NCI-H82 (cell line): ENCODE measurements around the gene CXCL13.
"Not testable (repeated sequence)": the region's sequence is repeated elsewhere in the genome, so short reads cannot be mapped to it uniquely, and the experiment has no call there.

Experiments
- DNase-seq: peaks from one replicate; lab custom pipeline; 2025; lab: John Stamatoyannopoulos, UW

The CXCL13 gene, protein sequence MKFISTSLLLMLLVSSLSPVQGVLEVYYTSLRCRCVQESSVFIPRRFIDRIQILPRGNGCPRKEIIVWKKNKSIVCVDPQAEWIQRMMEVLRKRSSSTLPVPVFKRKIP

DNA sequence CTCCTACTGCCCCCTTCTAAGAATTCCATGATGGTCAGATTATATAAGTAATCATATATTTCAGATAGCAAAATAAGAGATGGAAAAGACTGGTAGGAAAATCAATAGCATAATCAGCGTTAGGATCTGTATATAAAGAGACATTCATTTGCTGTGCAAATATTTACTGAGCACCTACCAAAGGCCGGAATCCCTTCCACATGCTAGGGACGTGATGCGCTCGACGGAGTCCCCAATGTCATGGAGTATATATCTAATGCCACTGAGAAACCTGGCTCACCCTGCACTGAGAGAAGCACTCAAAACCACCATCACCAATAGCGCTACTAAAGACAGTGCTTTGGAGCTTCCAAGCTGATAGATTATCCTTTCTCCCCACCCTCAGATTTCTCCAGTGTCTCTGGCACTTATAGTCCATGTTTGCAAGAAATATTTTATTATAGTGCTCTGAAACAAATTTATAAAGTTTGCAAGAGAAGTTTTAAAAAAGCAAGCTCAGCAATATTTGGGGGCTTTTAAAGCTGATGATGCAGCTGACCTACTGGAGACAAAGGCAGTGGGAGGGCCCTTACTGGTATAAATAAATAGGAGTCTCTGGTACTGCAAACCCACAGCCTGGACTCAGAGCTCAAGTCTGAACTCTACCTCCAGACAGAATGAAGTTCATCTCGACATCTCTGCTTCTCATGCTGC is at the start of gene CXCL13:
Gene CXCL13, plus strand, starts transcription at position 611 of the 693 bp plus-strand sequence. Its CDS starts 46 bp downstream, at position 657.
- DNase-seq: no peak

DNA sequence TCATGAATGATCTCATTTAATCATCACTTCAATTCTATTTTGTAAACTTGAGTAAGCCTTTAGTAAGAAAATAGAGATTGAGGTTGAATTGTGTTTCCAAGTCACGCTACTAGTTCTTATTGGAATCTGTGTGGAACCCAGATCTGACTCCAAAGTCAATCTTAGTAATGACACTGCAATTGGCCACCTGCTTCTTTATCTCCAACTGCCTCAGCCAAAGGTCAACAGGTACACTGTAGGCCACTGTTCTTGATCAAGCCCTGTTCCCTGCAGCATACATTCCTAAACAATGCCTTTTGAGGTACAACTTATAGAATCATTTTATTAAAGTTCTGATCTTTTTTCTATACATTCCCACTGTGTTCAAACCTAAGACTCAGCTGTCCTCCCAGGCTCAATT is 45.5 kb upstream of the CXCL13 start:
- DNase-seq: no peak

GRCh38 chr4:77561720-77562119 is 43.9 kb upstream of the CXCL13 start:
- not testable (repeated sequence) for DNase-seq

- no peak for DNase-seq
Observed at GRCh38 chr4:77564231-77564630, 41.4 kb upstream of the CXCL13 start.

DNA sequence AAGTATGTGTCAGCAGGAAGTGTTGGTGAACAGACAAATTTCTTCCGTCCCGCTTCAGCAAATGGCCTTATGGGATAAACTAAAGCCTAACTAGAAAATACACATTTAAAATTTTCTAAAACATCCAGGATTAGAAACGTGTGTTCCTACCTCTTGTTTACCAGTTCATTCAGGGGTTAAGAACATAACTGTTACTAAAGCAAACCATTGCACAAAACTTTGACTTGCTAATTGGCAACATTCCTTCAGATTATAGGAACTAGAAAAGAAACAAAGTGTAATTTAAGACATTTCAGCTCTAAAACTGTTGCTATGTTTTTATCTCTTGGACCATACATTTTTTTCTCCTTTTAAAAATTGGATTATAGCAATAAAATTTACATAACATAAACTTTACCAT is 39.5 kb upstream of the CXCL13 start:
- no peak for DNase-seq

DNA sequence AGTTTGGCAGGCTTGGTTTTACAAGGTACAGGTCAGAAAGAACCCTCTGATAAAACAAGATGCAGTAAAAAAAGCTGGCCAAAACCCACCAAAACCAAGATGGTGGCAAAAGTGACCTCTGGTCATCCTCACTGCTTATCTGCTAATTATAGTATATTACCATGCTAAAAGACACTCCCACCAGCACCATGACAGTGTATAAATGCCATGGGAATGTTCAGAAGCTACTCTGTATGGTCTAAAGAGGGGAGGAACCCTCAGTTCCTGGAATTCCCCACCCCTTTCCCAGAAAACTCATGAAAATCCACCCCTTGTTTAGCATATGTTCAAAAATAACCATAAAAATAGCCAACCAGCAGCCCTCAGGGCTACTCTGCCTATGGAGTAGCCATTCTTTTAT is 38.1 kb upstream of the CXCL13 start:
- DNase-seq: no peak

DNA sequence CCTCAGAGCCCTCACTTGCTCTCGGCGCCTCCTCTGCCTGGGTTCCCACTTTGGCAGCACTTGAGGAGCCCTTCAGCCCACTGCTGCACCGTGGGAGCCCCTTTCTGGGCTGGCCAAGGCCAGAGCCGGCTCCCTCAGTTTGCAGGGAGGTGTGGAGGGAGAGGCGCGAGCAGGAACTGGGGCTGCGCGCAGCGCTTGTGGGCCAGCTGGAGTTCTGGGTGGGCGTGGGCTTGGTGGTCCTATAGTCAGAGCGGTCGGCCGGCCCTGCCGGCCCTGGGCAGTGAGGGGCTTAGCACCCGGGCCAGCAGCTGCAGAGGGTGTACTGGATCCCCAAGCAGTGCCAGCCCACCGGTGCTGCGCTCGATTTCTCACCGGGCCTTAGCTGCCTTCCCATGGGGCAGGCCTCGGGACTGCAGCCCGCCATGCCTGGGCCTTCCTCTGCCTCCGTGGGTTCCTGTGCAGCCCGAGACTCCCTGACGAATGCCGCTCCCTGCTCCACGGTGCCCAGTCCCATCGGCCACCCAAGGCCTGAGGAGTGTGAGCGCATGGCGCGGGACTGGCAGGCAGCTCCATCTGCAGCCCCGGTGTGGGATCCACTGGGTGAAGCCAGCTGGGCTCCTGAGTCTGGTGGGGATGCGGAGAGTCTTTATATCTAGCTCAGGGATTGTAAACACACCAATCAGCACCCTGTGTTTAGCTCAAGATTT is 35.0 kb upstream of the CXCL13 start:
- not testable (repeated sequence) for DNase-seq

DNA sequence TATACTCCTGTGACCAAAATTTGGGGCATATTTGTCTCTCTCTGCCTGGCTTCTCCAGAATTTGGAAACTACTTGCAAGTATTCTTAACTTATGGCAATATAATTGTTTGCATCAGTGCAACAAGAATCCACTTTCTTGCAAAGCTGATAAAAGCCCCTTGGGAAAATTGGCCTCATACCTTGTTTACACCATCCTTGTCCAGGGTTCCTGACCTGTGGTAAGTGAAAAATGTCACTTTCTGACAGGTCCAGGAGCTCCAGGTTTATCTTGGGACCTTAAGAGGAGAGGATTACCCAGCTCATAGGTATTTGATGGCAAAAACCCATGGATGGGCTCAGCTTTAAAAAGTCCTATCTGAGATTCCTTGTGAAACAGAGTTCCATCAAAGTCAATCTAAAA is 29.3 kb upstream of the CXCL13 start:
- DNase-seq: no peak

DNA sequence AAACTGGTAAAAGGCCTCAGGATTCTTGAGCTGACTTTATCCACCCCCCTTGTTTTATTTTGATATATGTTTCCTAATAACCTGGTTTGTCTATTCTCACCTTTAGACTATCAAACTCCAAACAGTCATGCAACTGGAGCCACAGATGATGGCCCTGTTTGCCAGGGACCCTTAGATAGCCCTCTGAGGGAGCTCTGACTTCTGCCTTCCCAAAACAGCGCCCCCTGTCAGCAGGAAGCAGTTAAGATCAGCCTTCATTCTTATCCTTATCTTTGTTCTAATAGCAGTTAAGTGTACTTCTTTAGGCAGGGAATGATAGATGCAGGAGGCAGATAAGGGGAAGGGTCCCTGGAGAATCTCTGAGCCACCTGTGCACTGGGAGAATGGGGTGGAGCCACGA is 27.5 kb upstream of the CXCL13 start:
- no peak for DNase-seq

DNA sequence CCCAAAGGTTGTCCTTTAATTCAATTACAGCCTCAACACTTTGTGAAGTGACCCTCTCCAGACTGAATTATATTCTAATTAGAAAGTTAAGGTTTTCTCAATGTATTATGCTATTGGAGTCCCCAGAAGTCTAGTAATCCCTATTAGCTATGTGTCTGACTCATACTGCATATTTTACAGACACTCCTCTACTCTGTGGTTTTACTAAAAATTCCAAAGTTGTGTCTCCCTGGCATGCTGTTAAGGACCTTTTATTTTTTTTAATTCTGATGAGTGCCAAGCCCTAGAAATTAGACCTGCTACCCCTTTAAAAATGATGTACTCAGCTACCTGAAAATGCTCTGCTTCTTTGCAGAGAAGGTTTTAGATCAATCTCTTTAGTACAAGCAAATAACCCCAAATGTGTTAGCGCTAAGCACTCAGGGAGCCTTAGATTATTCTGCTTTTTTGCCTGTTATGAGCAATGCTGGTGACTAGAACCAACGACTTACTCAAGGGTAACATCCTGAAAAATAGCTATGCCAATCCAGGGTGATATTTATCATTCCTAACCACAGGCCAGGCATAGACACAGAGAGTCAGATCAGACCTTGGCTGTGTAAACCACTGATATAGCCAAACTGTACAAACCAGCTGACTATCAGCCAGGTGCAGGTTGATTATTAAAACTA is 26.1 kb upstream of the CXCL13 start:
- no peak for DNase-seq

- no peak for DNase-seq
Observed at GRCh38 chr4:77581724-77582123, 23.9 kb upstream of the CXCL13 start.

DNA sequence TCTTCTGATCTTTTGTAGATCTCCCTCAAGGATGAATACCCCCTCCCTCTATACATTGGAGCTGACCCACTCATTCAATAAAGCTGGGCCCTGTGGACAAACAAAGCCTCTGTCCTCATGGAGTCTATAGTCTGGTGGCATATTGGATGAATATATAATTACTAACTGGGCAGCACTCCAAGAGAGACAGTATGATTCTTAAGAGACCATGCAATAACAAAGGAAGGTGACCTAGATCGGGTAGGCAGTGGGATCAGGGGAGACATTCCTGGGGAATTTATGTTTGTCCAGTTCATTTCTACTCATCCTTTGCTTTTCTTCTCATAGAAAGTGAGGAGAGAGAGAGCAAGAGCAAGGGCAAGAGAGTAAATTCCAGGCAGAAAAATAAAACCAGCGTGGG is 23.5 kb upstream of the CXCL13 start:
- DNase-seq: no peak

DNA sequence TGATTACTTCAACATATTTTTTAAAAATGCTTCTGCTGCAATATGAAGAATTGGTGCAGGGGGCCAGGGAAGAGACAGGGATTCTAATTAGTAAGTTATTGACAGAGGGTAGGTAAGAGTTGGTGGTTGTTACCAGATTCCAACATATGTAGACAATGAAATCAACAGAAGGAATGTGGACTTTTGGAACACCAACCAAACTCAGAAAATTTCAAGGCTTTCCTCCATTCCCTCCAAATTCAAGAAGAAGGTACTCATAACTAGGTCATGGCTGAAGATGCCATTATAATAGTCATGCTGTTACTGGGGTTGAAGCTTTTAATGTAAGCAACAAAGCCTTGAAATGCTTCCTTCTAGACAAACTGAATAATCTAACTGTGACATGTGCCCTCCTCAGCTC is 22.9 kb upstream of the CXCL13 start:
- DNase-seq: no peak

DNA sequence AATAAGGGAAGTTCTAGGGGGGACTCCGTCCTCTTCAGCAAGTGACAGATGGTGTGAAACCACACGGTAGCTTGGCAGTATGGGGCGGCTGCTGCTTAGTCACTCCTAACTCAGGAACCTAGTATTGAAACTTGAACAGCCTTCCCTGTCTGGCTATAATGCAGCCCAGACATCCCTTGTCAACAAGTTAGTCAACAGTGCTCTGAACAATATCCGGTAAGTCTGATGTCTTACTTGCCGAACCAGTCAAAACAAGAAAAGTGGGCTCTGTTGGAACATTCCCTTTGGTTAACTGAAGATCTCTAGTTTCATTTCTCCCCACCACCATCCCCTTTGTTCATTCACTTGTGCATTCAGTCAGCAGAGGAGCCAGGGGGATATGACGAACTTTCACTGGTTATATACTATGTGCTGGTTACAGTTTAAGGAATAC is 18.7 kb upstream of the CXCL13 start:
- DNase-seq: no peak

DNA sequence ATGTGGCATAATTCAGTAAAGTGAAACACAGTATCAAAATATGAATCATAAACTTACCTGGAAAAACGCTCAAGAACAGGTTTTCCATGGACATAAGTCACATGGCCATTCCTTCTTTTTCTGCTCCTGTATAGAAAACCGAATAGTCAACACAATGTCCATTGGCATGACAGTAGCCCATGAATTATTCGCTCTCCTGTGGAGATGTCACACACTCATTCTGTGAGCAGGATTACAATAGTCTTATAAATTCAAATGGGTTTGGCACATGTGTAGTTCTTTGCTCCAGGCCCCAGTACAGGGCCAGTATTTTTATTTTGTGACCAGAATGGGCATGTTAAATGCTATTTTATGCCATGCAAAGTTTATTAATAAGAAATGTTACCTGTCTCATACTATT is 15.1 kb upstream of the CXCL13 start:
- no peak for DNase-seq

DNA sequence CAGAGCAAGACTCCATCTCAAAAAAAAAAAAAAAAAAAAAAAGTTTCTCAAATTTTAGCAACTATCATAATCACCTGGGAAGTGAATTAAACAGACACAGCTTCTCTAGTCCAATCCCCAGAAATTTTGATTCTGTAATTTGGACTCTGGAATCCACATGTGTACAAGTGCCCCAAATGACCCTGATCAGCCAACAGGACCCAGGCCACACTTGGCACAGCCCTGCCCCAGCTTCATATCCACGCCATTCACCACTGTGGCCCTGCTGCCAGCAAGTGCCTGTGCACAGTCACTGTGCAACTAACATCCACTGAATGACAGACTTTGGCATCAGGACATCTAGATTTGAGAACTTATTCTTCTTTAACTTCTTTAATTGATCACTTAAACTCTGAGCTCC is 14.1 kb upstream of the CXCL13 start:
- no peak for DNase-seq

DNA sequence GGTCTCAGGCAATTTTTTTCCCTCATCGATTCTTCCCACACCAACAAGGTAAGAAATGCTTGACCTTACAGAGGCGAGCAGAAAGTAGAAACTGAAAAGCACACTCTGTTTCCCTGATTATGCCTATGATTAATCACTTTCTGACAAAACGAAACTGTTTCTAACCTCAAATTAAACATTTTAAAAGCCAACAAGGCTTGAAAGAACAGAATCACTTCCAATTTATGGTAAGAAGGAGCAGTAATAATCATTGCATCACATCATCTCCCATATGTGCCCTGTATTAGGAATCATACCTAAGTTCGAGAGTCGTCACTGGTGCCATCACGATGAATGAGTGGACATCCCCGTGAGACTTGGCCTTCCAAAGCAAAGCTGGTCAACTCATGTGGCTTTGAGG is 12.5 kb upstream of the CXCL13 start:
- DNase-seq: no peak

DNA sequence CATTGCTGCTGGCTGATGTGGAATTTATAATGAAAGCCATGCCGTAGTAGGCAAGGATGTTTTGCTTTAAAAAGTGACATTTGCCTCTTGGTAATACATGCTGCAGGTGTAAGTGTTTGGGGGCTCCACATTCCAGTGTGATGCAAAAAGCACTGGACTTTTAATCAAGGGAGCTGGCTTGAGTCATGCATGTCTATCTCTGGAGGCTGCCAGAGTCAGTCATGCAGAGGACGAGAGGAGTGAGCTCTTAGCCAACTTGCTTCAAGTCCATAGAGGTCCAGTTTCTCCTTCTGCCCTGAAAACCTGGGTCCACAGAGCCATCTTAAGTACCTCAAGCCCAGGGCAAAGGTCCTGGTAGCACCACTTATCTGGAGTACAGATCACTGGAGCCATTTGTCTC is 11.6 kb upstream of the CXCL13 start:
- DNase-seq: no peak

DNA sequence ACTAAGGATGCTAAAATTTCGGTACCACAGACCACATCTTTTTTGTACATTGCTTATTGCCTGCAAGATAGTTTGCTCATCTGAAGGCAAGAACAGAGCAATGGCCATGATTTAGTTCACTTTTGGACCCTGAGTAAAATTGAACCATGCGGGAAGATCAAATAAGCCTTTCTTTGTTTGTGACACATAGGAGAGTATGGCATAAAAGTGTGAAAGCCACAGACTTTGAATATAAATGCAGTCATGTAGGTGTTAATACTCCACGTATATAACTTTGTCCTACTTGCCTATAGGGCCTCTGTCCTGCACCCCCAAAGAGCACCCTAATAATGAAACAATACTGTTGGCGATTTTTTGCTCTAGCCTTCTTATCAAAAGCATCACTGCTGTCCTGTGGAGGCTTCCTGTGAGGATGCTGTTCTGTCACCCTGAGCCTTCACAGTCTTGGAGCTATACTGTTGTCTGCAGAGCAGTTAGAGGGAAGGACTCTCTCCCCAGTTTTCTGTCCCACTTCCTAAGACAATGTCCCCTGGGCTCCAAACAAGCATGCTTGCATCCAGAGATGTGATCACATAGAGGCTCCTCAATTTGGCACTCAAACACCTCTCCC is 10.2 kb upstream of the CXCL13 start:
- no peak for DNase-seq

DNA sequence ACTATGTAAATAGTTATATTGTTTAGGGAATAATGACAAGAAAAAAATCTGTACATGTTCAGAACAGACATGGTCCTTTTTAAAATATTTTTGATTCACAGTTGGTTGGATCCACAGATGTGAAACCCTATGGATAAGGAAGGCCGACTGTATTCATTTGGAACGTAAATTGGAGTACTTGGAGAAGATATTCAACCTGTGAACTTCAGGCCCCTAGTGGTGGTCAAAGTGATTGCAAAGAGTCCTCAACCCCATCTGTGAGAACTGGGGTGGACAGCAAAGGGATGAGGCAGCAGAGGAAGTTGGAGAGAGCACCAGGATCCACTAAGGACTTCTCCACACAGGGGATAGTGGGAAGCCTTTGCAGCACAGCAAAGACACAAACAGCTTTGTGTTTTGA is 6.2 kb upstream of the CXCL13 start:
- peak; percentile 49 for DNase-seq

DNA sequence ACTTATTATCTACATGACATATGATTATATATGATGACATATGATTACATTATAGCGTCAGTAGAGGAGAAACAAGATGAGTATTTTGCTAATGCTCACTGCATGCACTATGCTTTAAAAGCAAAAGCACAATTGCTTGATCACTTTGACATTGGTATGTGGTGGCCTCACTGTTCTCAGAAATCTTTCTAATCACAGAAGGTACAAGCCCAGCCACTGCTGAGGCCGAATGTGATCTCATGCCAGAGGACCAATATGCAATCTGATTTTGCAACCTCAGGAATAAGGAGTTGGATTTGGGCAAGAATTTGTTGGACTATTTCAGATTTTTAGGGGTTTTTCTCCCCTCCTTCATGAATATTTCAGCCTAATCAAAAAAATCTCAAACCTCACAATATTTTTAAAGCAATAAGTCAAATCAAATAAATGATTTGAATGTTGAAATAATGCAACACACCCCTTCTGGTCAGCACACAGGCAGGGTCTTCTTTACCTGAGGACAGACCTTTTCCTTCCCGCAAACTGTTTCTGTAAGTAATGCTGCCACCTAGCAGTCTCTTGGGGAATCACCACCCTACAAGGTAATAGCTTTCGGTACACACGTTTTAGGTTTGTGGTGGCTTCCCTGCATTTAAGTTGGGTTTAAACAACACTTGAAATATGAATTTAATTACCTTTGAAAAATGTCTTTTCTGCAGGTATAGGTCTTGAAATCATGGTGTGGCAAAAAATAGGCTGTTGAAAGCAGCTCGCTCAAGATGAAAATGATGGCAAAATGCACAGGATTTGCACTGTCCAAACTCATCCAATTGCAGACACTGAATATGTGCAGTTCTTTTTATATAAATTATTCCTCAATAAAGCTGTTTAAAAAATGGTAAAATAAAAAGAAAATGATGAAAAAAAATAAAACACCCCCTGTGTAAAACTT is 4.8 kb upstream of the CXCL13 start:
- peak; percentile 62 for DNase-seq
